Heart right ventricle (tissue), 16 donors: ENCODE measurements around the gene DHRS11. TPM values are rescaled to one million over a fixed set of nuclear protein-coding genes. Genes with fewer than 3 reads are reported as not detected.
A peak's percentile ranks its signal among the peaks of the same experiment; 100 is the strongest.

ENCODE experiments used
- ATAC-seq, 8 donors: fragments of 200-7000 bp; cut with Tn5 transposase; one replicate each; pipeline ENCODE4 v1.9.1; 2020; ENCODE audit warnings: mild to moderate bottlenecking in 8 of 8, moderate library complexity in 8 of 8, moderate number of reproducible peaks in 1 of 8
- DNase-seq, 2 donors: peaks; one replicate each; pipeline ENCODE4 v3.0.0-alpha.2; 2020
- H3K27ac ChIP-seq, 10 donors: fragments of 200-600 bp; sonication (generic) in 2 of 10; one replicate each; pipeline versions ENCODE4 v1.5.0 to v1.8.0; 2020 to 2022; ENCODE audit warnings: mild to moderate bottlenecking in 3 of 10
- H3K27me3 ChIP-seq, 7 donors: fragments of 200-600 bp; one replicate each; pipeline ENCODE4 v1.8.0; 2021 to 2022; ENCODE audit warnings: mild to moderate bottlenecking in 2 of 7
- H3K36me3 ChIP-seq, 9 donors: fragments of 200-600 bp; sonication (generic) in 1 of 9; one replicate each; pipeline versions ENCODE4 v1.5.0 to v1.8.0; 2020 to 2022; ENCODE audit warnings: mild to moderate bottlenecking in 2 of 9
- H3K4me1 ChIP-seq, 9 donors: fragments of 200-600 bp; sonication (generic) in 1 of 9; one replicate each; pipeline versions ENCODE4 v1.5.0 to v1.8.0; 2020 to 2022; ENCODE audit warnings: mild to moderate bottlenecking in 4 of 9
- H3K4me3 ChIP-seq, 10 donors: fragments of 200-600 bp; sonication (generic) in 2 of 10; one replicate each; pipeline versions ENCODE4 v1.5.0 to v1.8.0; 2020 to 2022; ENCODE audit warnings: mild to moderate bottlenecking in 7 of 10, moderate library complexity in 2 of 10
- H3K9me3 ChIP-seq, 11 donors: fragments of 200-600 bp in 10 of 11; sonication (generic) in 2 of 11; one replicate each; pipeline versions ENCODE4 v1.5.0 to v1.8.0; 2013 to 2022; ENCODE audit warnings: mild to moderate bottlenecking in 2 of 11, control low read depth in 1 of 11, moderate library complexity in 1 of 11
- WGBS, 2 donors: extraction: QIAGEN DNeasy Blood & Tissue Kit; methylation state at CpG; one replicate each; pipeline ENCODE4 v1.1.7; 2013; ENCODE audit warnings: inconsistent platforms in 1 of 2; 5-methylcytosine and 5-hydroxymethylcytosine counted together
- intact Hi-C, 10 donors: fragments of 100-400 bp; cut with DNase I; formaldehyde crosslinking; loops; one replicate each; pipeline versions ENCODE4 v1.11.1 to v1.14.2; 2022
- polyA plus RNA-seq, 2 donors: library from polyadenylated mRNA; stranded (reverse); fragments of 200-250 nt; gene quantifications; one replicate each; pipeline ENCODE4 v1.2.3, GENCODE V29; 2013
- total RNA-seq, 10 donors: library from RNA; stranded (reverse); fragmentation: NEBNext Ultra II Directional in 3 of 10; extraction: Animal tissue kit (Norgen Biotek cat#: 25700) in 3 of 10; gene quantifications; one replicate each; pipeline versions ENCODE4 v1.2.1 to v1.2.4, GENCODE V29; 2021 to 2023
- TF ChIP-seq, protein P1 (sequence below), 9 donors: fragments of 200-600 bp; sonication (generic) in 2 of 9; IDR thresholded peaks; one replicate each; pipeline versions ENCODE4 v1.5.0 to v1.8.0; 2021 to 2022; ENCODE audit warnings: antibody characterized with exemption in 9 of 9, mild to moderate bottlenecking in 5 of 9, moderate library complexity in 1 of 9
- donor health status: Arrhythmogenic right ventricular cardiomyopathy.
- donor health status: ischemic (EF 13 %, LVEDD 7.1; RV severe dilation, severe dysfunction).
- donor health status: healthy with polysubstance abuse.
- donor health status: DM: no; HTN: yes; CAD: no.
- donor health status: DM: no; HTN: no; CAD: no.
- donor health status: ischemic (EF 25% LVEDD 6.9; RV normal size, moderate dysfunction).
- donor health status: ischemic (EF 25% LVEDD 5.7; RV mildly dilated, moderate dysfunction).
- donor health status: healthy.
- donor health status: DM: yes; HTN: yes; CAD: no.
- donor health status: Ischemic cardiomyopathy.
- donor health status: ischemic (EF 35%, LVEDD 5.7; RV mildly dilated, moderate dysfunction).
- donor health status: nonischemic (EF 11% LVEDD 7.7; RV severe dilation, severe dysfunction).
- donor health status: DM: yes; HTN: yes; CAD: no.
- donor health status: PGD.
- donor health status: ischemic (EF 29% LVEDD 5.4; RV normal size, mild dysfunction).
- donor health status: nonischemic (EF 23%, LVEDD 6.1; RV moderate dilation, normal function).

Gene DHRS11
- total and polyA plus RNA-seq, 12 donors = 11.0 to 24.7 (median 18.9) TPM

DNA sequence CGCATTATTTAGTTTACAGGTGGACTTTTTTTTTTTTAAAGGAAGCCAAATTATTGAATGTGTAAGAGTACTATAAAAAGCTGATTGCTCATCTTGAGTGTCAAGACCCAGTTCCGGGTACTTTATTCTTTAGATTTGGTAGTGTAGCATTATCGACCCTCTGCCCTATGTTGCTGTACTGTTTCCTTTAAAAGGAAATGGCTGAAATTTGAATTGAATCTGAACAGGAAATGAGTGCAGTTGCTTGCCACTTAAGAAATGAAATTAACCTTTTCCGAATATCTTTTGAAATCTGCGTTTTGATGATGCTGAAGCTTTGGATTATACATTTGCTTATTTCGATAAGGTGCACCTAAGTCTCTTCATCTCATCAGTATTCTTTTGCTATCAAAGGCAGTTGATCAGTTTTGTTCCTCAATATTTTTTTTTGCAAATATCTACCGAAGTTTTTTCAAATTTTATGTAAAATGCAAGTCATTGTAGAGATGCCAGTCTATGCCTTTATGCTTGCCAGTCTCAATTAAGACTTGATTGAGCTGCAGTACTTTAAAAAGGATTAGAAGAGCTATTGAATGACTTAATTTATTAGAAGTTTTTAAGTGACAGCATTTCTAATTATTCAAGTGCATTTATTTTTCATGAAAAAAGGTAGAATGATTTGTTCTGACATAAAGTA, 45.1 kb upstream of the DHRS11 start:
- TF ChIP-seq, protein P1, sequence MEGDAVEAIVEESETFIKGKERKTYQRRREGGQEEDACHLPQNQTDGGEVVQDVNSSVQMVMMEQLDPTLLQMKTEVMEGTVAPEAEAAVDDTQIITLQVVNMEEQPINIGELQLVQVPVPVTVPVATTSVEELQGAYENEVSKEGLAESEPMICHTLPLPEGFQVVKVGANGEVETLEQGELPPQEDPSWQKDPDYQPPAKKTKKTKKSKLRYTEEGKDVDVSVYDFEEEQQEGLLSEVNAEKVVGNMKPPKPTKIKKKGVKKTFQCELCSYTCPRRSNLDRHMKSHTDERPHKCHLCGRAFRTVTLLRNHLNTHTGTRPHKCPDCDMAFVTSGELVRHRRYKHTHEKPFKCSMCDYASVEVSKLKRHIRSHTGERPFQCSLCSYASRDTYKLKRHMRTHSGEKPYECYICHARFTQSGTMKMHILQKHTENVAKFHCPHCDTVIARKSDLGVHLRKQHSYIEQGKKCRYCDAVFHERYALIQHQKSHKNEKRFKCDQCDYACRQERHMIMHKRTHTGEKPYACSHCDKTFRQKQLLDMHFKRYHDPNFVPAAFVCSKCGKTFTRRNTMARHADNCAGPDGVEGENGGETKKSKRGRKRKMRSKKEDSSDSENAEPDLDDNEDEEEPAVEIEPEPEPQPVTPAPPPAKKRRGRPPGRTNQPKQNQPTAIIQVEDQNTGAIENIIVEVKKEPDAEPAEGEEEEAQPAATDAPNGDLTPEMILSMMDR (IDR thresholded peaks at IDR 0.05) = no peak
- DNase-seq = no peak
- WGBS, 2 donors = 20 to 29% methylated on average over 7 of the region's 7 CpGs
- peak overlapping the region; percentile 69 to 98 (median 86) for H3K4me3 ChIP-seq
- H3K36me3 ChIP-seq = peaks cover 0 to 30% (median 0%) of the 10 kb centered on the region in 9 donors
- no peaks in the 10 kb centered on the region for H3K9me3 ChIP-seq
- intact Hi-C loops = loop anchor here in 6 of 10 donors (5.0 to 10.0 kb wide), 3 partner anchors 46 to 62 kb away; partner anchors contain the start of genes DHRS11 (in 6 of the 6) and ZNHIT3 (in 1 of the 6)
- peak overlapping the region in 9 of 10 donors; percentile 97 to 100 (median 100) for H3K27ac ChIP-seq
- no peak for ATAC-seq
- no peaks in the 10 kb centered on the region for H3K27me3 ChIP-seq
- peaks cover 16 to 65% (median 49%) of the 10 kb centered on the region in 9 donors for H3K4me1 ChIP-seq

DNA sequence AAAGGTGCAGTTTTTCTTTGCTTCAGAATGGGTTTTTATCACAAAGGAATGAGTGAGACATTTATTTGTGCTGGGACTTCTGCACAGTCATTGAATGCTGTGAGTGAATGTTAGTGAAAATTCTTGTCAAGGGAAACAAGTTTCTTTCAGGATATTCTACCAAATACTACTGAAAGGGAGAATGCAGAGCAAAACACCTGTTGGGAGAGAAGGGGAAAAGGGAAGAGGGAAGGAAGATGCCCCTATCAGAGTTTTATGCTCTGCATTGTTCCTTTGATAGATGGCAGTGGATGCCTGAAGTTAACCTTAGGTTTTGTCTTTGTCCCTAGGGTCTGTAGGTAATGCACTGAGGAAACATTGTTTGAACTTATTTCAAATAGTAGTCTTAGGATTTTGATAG, 43.9 kb upstream of the DHRS11 start:
- peaks cover 0 to 32% (median 0%) of the 10 kb centered on the region in 9 donors for H3K36me3 ChIP-seq
- H3K9me3 ChIP-seq = no peaks in the 10 kb centered on the region
- intact Hi-C loops = loop anchor here in 6 of 10 donors (5.0 to 10.0 kb wide), 3 partner anchors 45 to 63 kb away; partner anchors contain the start of genes DHRS11 (in 6 of the 6) and ZNHIT3 (in 1 of the 6)
- TF ChIP-seq, protein P1 (IDR thresholded peaks at IDR 0.05) = no peak
- DNase-seq (no peak), ATAC-seq (no peak)
- no peaks in the 10 kb centered on the region for H3K27me3 ChIP-seq
- H3K4me3 ChIP-seq = peak overlapping the region in 2 of 10 donors; percentile 69 to 98
- H3K27ac ChIP-seq = peak overlapping the region in 2 of 10 donors; percentile 16 to 100
- peaks cover 16 to 77% (median 55%) of the 10 kb centered on the region in 9 donors for H3K4me1 ChIP-seq

DNA sequence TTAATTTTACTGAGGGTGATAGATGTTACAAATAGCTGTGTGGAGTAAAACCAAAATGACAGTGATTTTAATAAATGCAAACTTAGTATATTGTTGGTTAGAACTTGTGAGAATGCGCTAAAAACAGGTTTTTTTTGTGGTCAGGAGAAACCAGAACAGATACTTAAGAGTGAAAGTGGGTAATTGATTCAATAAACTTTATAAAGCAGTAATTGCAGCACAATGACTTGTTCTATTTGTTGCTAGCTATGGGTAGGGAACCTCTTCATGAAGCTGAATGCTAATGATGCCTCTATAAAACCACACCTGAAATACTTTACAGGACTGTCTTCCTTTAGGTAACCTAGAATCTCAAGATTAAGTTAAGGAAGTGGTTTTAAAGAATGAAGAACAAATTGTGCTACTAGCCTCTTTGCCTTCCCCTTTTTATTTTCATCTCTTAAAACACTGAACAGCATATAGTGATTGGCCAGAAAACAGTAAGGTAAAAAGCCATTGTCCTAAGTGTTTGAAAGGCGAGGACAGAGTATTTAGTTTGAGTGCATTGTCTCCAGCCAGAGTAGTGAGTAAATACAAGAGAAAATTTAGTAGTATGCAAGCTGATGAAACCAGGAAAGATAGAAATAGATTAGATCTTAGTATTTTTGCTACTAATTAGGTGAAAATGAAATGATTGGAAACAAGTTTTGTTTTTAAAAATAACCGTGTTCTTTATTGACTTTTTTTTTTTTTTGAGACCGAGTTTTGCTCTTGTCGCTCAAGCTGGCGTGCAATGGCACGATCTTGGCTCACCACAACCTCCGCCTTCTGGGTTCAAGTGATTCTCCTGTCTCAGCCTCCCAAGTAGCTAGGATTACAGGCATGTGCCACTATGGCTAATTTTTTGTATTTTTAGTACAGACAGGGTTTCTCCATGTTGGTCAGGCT, 40.9 kb upstream of the DHRS11 start:
- ATAC-seq (no peak), DNase-seq (no peak)
- H3K4me1 ChIP-seq = peaks cover 14 to 93% (median 62%) of the 10 kb centered on the region in 9 donors
- no peaks in the 10 kb centered on the region for H3K9me3 ChIP-seq
- no peaks in the 10 kb centered on the region for H3K27me3 ChIP-seq
- H3K27ac ChIP-seq = peak overlapping the region in 1 of 10 donors; percentile 6
- WGBS, 2 donors = 86 to 90% methylated on average over 8 of the region's 8 CpGs
- TF ChIP-seq, protein P1 (IDR thresholded peaks at IDR 0.05) = no peak
- H3K4me3 ChIP-seq = no peak overlapping the region
- intact Hi-C loops = no loop called here
- peaks cover 0 to 54% (median 6%) of the 10 kb centered on the region in 9 donors for H3K36me3 ChIP-seq

DNA sequence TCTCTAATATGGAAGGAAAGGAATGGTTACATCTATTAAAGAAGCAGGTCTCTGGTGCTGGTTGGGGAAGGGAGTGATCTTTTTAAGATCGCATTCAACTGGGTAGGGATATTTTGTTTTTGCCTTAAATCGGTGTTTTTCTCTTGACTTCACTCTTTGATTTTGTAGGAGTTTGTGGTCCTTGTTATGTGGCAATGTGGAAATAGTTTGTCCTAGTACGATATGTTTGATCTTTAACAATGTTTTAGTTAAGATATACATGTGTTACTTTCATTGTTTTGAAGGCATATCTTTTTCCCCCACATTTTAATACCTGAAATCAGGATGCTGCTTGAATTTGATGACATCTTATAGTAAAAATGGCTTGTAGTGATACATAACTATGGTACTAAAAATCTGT, 38.2 kb upstream of the DHRS11 start:
- 89 to 90% methylated on average over 3 of the region's 3 CpGs for WGBS, 2 donors
- Histone ChIP-seq H3K27me3 (no peaks in the 10 kb centered on the region), H3K4me3 (no peak overlapping the region), H3K36me3 (peaks cover 0 to 66% (median 25%) of the 10 kb centered on the region in 9 donors), H3K27ac (no peak overlapping the region), H3K4me1 (peaks cover 0 to 68% (median 36%) of the 10 kb centered on the region in 9 donors), H3K9me3 (no peaks in the 10 kb centered on the region)
- DNase-seq (no peak), ATAC-seq (no peak)
- TF ChIP-seq, protein P1 (IDR thresholded peaks at IDR 0.05) = no peak
- intact Hi-C loops = no loop called here
